ENCODE data around the gene OPCML. TPM values are rescaled to one million over a fixed set of nuclear protein-coding genes. Genes with fewer than 3 reads are reported as not detected.

The OPCML gene
- total RNA-seq, 1 donor from 2014 or later = 0.58 TPM

DNA sequence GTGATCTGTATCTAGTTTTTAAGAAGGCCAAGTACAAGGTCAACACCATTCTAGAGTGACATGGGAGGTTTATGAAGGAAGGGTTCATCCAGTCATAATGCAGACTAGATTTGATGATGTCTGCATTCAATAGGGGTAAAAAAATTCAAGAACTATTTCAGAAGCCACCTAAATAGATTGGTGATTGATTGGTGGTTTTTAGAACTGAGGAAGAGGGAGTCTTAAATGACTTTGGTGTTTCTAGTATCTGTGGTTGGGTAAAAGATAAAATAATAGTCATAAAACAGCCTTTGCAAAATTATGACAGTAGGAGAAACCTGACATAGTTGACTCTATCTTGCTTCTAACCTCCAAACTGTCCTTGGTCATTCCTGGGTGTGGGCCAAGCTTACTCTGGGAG lies 114.1 kb downstream of the OPCML start:
- DNase-seq (ENCODE audit: extremely low read depth, low read depth, low spot score) = no peak

DNA sequence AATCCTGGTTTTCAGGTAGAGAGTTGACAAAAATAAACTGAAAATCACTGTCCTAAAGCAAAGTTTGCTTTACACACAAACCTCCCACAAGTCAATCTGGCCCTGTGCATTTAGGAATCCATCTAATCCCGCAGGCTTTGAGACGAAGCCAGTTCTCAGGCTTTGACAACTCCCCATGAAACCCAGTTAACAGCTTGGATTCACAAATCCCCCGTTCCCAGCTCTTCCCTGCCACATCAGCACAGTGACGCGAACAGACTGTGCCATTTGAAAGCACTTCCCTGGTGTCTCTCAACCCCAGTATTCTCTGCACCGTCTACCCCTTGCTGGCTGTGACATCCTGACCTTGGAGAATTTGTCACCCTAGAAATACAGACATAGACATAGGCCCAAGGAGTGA lies 117.8 kb downstream of the OPCML start:
- DNase-seq (ENCODE audit: extremely low read depth, low read depth, low spot score) = no peak

DNA sequence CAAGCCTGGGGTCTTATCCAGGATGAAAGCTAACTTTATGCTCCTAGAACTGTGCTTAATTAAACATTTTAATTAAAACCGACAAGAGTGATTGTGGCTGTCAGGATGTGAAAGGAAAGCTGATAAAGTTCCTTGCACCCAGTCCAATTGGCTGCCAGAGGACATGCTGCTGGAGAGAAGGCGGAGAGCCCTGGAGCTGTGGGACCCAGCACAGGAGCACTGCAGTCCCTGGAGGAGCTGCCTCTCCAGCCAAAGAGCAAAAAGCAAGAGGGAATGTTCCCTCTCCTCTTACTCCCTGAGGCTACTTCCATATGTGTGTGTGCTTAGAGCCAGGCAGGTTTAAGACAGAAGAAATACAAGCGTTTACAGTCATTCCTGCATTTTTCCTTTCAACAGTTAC lies 118.6 kb downstream of the OPCML start:
- no peak for DNase-seq (ENCODE audit: extremely low read depth, low read depth, low spot score)

DNA sequence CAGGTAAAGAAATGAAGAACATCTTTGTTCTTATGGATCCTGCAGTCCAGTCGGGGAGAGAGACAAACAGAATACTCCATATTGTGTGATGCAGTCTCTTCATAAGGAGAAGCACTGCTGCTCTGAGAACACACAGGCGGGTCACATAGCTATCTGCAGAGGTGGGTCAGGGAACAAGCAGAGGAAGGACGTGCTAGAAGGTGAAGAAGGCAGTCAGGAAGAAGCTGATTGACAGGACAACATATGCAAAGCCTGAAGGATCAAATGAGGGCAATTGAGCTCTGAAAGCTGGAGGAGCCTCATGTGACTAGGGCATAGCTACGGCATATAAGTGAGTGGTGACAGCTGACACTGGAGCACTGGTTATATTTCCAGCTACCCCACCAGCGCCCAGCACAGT lies 122.5 kb downstream of the OPCML start:
- DNase-seq (ENCODE audit: extremely low read depth, low read depth, low spot score) = no peak

DNA sequence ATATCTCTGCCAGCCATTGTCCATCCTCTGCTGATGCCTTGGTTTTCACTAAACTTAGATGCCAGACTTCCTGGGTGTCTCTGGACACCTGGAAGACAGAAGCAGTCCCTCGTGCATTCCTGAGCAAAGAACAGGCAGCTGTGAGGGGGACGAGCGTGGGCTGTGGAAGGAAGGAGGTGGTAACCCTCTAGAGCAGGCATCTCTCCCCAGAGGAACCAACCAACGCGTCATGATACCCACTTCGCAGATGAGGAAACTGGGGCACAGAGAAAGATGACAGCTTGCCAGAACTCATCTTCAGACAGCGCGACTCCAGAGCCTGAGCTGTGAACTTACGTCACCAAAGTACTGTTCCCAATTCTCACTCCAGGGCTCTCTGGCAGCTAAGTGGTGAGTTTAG lies 123.4 kb downstream of the OPCML start:
- DNase-seq (ENCODE audit: extremely low read depth, low read depth, low spot score) = no peak

DNA sequence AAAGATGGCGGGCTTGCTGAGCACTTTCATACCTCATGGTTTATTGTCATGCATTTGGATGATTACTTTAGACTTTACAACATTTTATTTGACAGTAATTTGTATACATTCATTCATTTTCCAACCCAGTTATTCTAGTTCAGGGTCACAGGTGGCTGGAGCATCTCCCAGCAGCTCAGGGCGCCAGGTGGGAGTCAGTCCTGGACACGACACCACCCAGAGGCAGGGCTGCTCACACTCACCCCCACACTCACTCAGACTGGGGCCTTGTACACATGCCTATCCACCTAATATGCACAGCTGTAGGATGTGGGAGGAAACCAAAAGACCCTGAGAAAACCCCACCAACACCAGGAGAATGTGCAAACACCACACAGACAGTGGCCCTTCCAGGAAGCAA lies 123.9 kb downstream of the OPCML start:
- DNase-seq (ENCODE audit: extremely low read depth, low read depth, low spot score) = no peak

DNA sequence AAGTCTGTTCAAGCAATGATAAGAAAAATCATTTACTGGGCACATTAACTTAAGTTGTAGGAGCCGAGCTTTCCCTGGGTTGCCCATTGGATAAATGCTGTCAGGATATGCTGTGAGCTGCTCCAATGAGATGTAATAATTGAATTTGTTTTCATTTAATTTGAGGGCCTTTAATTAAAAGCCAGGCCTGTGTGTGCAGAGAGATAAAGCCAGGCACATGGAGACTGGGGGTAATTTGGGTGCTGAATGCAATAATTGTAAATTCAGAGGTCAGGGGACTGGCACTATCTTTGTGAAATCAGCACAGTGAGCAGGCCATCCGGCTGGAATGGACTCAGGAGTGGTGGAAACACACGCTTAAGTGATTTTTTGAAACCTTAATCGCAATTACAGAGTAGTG lies 125.8 kb downstream of the OPCML start:
- DNase-seq (ENCODE audit: extremely low read depth, low read depth, low spot score) = no peak

DNA sequence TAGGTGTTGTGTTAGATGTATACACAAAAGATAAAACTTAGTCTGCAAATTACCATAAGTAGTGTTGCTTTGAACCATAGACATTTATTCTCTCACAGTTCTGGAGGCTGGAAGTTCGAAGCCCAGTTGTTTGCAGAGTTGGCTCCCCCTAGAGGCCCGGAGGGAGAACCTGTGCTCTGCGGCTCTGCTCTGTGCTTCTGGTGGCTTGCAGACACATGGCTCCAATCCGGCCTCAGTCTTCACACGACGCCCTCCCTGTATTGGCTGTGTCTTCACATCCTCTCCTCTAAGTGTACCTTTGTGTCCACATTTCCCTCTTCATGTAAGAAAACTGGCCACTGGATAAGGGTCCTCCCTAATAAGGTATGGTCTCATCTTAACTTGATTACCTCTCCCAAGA lies 128.4 kb downstream of the OPCML start:
- DNase-seq (ENCODE audit: extremely low read depth, low read depth, low spot score) = no peak

DNA sequence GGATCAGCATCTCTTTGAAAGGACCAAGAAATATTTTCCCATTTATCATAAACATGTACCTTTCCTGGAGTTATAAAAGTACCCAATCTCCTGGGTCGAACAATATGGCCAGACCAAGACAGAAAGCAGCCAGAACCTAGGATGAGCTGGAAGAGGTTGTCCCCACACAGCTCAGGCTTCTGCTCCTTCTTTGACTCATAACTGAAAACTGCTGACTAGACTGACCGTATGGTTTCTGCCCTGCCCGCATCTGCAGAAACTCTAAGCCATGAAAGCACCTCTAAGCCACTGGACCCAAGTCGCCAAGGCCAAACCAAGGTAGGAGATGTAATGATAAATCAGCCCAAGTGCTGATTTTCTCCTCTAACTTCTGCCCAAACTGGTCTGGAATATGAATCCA lies 129.8 kb downstream of the OPCML start:
- no peak for DNase-seq (ENCODE audit: extremely low read depth, low read depth, low spot score)

DNA sequence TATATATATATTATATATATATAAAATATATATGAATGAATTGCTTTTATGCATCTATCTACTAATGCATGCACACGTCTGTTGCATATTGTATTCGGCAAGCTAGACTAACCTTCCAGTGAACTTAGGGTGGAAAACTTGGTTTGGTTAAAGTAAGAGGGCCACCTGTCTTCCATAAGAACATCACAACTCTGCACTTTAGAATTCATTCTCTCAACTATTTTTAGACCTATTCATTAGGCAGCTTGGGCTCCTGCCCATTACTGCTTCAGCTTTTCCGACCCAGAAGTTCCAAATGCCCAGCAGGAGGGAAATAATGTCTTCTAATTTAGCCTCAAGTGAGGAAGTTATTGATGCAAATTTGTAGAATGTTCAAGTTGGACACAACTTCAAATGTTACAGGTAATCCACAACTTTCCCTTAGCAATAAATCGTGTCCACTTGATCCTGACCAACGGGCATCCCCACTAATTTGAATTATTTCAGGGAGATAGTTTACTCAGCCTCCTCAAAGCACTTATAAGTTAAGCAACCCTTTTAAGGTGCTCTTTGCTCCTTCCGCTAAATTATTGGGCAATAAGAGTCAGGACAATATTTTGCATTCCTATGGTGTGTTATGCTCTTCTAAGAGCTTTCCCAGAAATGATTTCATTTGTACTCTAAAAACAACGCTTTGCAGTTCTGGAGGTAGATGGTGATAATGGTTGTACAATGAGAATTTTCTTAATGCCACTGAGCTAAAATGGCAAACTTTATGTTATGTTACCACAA lies 132.3 kb downstream of the OPCML start:
- no peak for DNase-seq (ENCODE audit: extremely low read depth, low read depth, low spot score)

DNA sequence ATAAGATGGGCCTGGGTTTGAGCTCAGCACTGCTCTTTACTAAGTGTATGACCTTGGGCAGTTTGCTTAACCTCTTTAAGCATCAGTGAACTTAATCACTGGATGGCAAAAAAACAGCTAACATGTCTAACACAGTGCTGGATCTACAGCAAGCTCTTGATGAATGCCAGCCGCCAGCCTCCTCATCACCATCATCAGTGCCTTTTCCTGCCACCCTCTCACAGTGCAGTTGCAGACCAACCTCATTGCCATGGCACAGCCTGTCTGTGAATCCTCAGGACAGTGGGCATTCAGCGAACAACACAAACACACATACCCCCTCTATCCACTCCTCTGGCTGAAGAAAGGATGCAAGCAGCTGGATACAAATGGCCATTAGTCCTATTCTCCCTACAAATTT lies 133.0 kb downstream of the OPCML start:
- DNase-seq (ENCODE audit: extremely low read depth, low read depth, low spot score) = no peak

DNA sequence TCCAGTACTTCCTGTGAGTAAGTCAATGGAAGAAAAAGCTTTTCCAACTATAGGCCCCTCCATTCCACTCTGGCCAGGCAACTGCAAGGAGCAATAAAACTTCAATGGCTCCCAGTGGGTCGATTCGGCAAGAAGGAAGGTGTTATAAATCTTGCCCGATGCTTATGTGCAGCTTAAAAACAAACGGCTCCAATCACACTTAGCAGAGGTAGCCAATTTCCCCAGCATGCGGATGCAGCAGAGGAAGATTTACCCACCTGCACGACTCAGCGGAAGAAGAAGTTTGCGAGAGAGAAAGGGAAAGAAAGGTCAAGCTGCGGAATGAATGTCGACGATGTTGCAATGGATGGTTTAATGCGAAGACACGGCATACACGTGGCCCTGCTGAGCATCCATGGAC lies 141.5 kb downstream of the OPCML start:
- DNase-seq (ENCODE audit: extremely low read depth, low read depth, low spot score) = no peak

DNA sequence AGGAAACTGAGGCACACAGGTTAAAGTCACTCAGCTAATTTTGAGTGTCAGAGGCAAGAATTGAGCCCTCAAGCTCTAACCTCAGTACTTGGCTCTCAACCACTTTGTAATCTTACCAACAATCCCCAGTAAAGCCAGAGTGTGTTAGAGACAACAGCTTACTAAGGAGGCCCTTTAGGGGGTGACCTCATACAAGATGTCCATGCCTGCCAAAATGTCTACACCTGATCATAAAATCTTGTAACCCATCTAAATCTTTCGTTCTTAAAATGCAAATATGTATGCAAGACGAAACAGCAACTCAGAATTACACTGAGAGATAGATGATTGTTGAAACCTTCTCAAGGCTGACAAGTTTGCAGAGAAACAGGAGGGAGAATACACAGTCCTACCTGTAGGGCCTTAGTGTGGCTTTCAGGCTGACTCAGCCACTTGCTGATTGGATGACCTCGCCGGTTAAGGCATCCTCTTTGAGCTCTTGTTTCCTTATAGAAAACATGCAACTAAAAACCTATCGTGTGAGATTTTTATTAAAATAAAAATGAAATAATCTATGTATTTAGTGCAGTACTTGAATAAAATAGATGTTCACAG lies 143.2 kb downstream of the OPCML start:
- no peak for DNase-seq (ENCODE audit: extremely low read depth, low read depth, low spot score)

DNA sequence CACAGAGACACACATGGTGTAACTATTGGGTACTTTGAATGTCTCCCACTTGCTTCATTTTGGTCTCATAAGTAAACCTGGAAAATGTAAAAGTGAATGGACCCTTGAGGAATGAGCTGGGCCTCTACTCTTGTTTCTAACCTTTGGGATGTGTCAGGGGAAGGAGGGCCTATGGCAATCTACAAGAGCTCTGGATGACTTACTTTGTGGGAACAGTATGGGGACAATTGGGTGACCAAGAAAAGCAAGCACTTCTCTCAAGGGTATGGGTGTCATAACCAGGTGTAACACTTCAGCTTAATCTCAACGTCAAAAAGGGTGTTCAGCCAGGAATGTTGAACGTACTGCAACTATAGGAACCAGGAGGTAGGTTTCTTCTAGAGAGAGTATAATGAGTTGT lies 144.0 kb downstream of the OPCML start:
- DNase-seq (ENCODE audit: extremely low read depth, low read depth, low spot score) = no peak

DNA sequence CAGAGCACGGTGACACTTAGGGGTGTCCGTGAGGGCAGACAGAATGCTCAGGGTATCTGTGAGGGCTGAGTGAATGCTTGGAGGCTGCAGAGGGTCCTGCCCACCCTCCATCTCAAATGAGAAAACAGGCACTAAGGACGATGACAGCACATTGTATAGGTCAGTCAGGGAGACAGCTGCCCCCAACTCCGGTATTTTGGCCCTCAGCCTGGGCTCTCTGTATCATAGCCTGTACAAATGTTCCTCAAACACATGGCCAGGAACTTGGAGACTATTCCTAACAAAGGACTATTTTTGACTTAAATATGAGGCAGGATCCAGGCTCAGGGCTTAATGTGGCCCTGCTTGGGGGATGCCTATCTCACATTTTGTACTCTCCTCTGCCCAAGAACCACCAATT lies 145.4 kb downstream of the OPCML start:
- DNase-seq (ENCODE audit: extremely low read depth, low read depth, low spot score) = no peak

DNA sequence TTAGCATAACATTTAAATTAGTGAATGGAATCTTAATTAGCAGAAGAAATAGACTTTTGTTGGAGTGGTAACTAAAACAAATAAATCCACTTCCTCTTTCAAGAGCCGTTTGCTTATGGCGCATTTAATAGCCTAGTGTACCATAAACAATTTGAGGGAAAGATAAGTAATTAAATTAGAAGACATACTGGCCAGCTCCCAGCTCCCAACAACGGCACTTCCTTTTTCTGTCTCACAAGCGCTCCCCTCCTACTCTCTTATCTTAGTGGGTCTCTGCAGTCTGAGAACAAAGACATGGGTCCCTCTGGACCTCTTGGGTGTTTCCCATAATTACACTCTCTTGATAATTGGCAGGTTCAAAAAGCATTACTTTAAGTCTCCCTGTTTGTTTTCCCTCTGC lies 146.0 kb downstream of the OPCML start:
- DNase-seq (ENCODE audit: extremely low read depth, low read depth, low spot score) = no peak

DNA sequence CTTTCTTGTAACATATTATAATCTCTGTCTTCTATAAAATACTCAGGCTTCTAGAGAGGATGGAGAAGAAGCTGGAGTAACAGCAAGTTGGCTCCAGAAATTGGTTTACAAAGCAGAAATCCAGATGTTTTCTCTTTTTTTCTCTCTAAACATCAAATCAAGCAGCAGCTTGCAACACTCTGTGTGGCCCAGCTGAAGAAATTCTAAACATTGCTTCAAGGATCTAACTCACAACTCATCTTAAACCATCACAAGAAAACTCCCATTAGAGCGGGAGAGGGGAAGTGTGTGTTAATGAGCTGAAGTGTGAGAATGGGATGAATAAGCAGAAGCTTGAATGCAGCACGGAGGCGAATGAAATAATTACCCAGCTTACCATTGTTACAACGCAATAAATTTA lies 146.5 kb downstream of the OPCML start:
- no peak for DNase-seq (ENCODE audit: extremely low read depth, low read depth, low spot score)

DNA sequence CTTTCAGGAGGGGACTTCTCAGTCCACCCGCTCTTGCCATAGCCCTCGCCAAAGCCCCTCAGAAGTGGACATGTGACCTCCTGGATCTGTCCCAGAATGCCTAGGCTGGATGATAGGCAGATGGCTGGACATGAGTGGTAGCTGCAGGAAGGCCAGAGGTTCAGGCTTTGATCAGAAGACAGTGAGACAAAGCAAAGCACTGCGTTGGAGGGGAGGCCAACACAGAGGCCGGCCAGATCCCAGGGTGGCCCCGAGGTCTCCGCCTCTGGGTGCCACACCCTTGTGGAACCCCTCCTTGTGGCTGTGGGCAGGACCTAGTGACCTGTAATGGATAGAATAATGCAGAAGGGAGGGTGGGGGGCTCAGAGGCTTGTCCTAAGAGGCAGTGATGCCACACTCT lies 147.6 kb downstream of the OPCML start:
- no peak for DNase-seq (ENCODE audit: extremely low read depth, low read depth, low spot score)

DNA sequence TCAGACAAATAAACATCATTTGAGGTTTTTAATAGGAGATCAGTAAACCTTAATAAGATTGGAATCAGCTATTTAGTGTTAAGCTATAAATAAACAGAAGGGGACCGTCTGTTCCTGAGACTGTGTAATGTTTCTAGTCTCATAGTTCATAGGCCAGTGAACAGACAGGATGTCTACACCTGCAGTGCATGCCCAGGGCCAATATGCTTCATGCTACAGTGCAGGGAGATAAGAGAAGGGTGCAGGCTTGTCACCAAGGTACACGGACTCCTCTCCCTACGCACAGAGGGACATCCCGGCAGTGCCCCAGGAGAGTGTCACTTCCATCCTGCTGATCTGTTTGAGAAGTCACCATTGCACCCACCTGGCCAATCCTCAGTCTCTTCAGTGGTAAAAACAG lies 148.6 kb downstream of the OPCML start:
- no peak for DNase-seq (ENCODE audit: extremely low read depth, low read depth, low spot score)

DNA sequence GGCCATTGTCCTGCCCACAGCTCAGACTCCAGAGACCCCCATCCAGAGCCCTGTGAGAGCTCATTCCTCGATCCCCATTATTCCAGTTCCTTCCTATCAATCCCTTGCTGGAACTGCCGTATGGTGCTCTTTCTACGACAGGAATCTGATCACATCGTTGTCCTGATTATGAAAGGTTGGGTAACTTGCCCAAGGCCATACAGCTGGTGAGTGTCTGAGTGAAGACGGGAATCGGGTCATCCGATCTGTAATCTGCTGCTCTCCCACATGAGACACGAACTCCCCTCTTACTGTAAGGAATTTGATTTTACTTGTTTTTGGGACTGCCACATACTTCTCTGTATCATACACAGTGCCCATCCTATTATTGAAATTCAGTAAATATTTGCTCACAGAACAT lies 149.1 kb downstream of the OPCML start:
- no peak for DNase-seq (ENCODE audit: extremely low read depth, low read depth, low spot score)

DNA sequence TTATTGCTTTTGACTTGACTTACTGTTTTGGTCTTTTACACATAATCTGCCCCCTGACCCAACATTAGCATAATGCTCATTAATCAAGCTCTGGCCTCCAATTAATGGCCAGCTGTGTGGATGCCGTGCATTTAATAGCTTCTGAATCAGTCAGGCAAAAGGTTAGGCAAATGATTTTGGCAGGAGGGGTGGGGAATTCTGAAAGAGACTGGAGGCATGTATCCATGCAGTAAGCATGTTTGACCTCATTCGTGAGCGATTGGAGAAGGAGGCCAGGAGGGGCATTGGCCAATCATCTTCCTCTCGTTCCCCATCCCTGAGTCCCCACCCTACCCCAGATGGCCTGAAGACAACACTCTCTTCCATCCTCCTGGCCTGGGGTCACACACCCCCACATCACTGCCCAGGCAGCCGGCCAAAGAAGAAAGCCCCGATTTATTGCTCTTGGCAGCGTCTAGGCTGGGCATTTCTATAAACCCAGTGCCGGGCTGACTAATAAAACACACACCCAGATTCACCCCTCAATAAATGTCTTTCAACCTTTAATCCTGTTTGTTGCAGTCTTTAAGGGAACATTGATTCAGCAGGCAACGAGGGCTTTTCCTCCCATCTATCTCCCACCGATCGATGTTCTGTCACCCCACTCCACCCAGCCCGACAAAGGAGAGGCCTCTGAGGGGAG lies 150.0 kb downstream of the OPCML start:
- DNase-seq (ENCODE audit: extremely low read depth, low read depth, low spot score) = no peak

DNA sequence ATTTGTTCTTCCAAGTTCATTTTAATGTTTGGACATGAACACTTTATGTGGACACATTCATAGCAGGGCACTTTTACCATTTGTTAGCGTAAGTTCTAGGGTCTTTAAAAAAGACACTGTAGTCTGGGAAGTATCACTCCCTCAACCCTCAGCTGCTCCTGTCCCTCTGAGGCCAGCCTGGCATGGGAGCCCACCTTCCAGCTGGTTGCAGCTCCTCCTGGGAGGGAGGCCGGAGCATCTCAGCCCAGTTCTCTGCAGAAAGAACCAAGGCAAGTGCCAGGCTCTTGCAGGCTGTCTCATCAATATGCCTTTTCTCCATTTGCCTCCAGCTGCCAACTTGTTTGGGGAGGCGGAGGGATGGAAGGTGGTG lies 150.6 kb downstream of the OPCML start:
- DNase-seq (ENCODE audit: extremely low read depth, low read depth, low spot score) = no peak

Measured in glomerular endothelial cell (primary cell).